HUES64 (cell line): ENCODE data around the gene SEPTIN5.

Source experiments
- H3K27ac ChIP-seq: 2 replicates; pipeline ENCODE4 v1.7.0; 2013; ENCODE audit warnings: low read depth, low read length, inconsistent platforms
- H3K27me3 ChIP-seq: 2 replicates; pipeline ENCODE4 v1.6.1; 2013; ENCODE audit warnings: mild to moderate bottlenecking, low read length; ENCODE audit not compliant: insufficient read depth
- H3K36me3 ChIP-seq: 2 replicates; pipeline ENCODE4 v1.6.1; 2013; ENCODE audit warnings: mild to moderate bottlenecking, low read length; ENCODE audit not compliant: insufficient read depth
- H3K4me1 ChIP-seq: 2 replicates; pipeline ENCODE4 v1.6.1; 2013; ENCODE audit warnings: mild to moderate bottlenecking, low read length, moderate library complexity; ENCODE audit not compliant: insufficient read depth
- H3K4me3 ChIP-seq: 2 replicates; pipeline ENCODE4 v1.5.1; 2013; ENCODE audit warnings: mild to moderate bottlenecking, low read length, moderate library complexity
- H3K9ac ChIP-seq: 2 replicates; pipeline ENCODE4 v1.6.1; 2013; ENCODE audit warnings: mild to moderate bottlenecking, low read depth, low read length
- H3K9me3 ChIP-seq: 2 replicates; pipeline ENCODE4 v1.6.1; 2013; ENCODE audit warnings: low read depth, low read length; ENCODE audit not compliant: insufficient read depth
- WGBS: fragments of 150-250, 120-280 bp; methylation state at CpG from one replicate; pipeline ENCODE4 v1.1.7; 2013; ENCODE audit warnings: missing lambda C conversion rate; 5-methylcytosine and 5-hydroxymethylcytosine counted together

Gene SEPTIN5

GRCh38 chr22:19760951-19761724 lies 46.8 kb downstream of the SEPTIN5 start:
- H3K4me1 ChIP-seq = peaks cover 20% of the 10 kb centered on the region
- H3K27ac ChIP-seq = no peak overlapping the region
- H3K9me3 ChIP-seq = no peaks in the 10 kb centered on the region
- H3K9ac ChIP-seq = no peak overlapping the region
- H3K27me3 ChIP-seq = peaks cover 98% of the 10 kb centered on the region
- peak overlapping the region; percentile 29; the same call in 1 of the 2 replicates for H3K4me3 ChIP-seq
- WGBS = 2% methylated on average over 117 of the region's 117 CpGs
- no peaks in the 10 kb centered on the region for H3K36me3 ChIP-seq

DNA sequence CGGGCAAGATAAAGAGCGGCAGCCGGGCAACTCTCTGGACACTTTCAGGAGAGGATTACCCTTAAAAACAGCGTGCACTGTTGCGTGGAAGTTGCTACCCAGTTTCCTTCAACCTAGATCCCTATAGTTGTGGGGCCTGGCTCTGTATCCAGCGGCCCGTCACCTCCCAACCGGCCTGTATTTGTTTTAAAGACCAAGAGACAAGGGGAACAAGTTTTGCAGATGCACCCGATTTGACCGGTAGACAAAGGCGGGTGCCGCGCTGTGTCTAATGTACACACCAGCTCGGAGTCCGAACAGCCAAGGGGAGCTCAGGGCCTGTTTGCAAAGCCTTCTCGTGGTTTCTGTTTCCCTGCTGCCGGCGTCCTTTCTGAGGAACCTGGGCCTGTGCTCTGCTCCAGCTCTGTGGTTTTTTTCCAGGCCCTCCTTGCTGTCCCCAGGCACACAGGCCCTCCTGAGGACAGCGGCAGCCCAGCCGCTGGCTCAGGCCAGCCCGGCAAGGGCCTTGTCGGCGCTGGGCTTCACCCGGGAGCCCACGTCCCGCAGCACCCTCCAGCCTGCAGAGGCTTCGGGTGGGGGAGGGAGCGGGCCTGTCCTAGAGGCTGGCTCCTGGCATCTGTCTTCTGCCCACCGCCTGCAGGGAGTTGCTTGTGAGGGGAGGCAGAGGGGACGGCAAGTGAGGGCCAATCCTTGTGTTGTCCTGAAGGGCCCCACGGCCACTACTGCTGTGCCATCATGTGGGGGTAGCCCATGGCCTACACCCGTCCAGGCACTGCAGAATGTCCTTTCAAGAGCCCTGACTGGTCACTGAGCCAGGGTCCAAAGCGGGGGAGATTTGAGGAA lies 47.6 kb downstream of the SEPTIN5 start:
- Histone ChIP-seq H3K9me3 (no peaks in the 10 kb centered on the region), H3K9ac (no peak overlapping the region), H3K27ac (no peak overlapping the region), H3K4me1 (peaks cover 20% of the 10 kb centered on the region), H3K36me3 (no peaks in the 10 kb centered on the region), H3K27me3 (peaks cover 98% of the 10 kb centered on the region), H3K4me3 (0 out of 2 replicates have a peak overlapping the region, but pooled peaks have one; percentile 12)
- 41% methylated on average over 33 of the region's 33 CpGs for WGBS

GRCh38 chr22:19762568-19763457 lies 48.5 kb downstream of the SEPTIN5 start:
- 70% methylated on average over 34 of the region's 34 CpGs for WGBS
- no peak overlapping the region for H3K9ac ChIP-seq
- no peak overlapping the region; the same call in 1 of the 2 replicates for H3K4me3 ChIP-seq
- no peaks in the 10 kb centered on the region for H3K36me3 ChIP-seq
- H3K27me3 ChIP-seq = peaks cover 98% of the 10 kb centered on the region
- no peaks in the 10 kb centered on the region for H3K9me3 ChIP-seq
- H3K27ac ChIP-seq = no peak overlapping the region
- H3K4me1 ChIP-seq = peaks cover 20% of the 10 kb centered on the region

DNA sequence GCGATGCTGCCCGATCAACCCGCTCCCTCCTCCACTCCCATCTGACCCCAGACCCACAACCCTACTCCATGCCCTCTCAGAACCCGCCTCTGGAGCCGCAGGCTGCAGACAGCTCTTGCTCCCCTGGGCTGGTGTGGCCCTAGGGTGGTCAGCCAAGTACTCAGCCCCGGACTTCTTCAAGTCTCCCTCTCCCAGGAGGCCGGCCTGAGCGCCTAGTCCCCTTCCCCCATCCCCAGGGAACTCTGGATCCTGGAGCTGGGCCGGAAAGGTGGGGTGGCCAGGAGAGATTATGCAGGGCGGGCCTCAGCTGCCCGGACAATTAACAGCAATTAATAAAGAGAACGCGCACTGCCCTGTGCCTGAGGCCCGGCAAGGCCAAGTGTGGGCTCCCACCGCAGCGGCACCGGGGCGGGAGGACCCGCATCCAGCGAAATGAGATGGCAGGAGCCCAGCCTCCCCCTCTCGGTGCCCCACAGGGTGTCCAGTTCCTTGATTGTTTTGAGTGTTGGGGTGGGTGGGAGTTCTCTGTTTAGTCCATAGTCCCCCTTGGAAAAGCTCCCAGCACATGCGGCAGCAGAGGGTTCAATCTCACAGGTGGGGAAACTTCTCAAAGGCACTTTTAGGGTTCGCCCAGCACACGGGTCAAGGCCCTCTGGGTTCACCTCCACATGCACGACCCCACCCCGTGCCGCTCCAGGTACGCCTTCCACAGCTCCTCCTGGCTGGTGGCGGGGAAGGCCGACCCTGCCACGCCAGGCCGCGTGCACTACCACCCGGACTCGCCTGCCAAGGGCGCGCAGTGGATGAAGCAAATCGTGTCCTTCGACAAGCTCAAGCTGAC lies 49.4 kb downstream of the SEPTIN5 start:
- peaks cover 20% of the 10 kb centered on the region for H3K4me1 ChIP-seq
- WGBS = 68% methylated on average over 39 of the region's 39 CpGs
- H3K9ac ChIP-seq = no peak overlapping the region
- H3K36me3 ChIP-seq = no peaks in the 10 kb centered on the region
- H3K27me3 ChIP-seq = peaks cover 98% of the 10 kb centered on the region
- no peak overlapping the region for H3K4me3 ChIP-seq
- no peaks in the 10 kb centered on the region for H3K9me3 ChIP-seq
- H3K27ac ChIP-seq = no peak overlapping the region

- Histone ChIP-seq H3K9me3 (no peaks in the 10 kb centered on the region), H3K4me3 (no peak overlapping the region), H3K36me3 (no peaks in the 10 kb centered on the region), H3K27me3 (peaks cover 98% of the 10 kb centered on the region), H3K9ac (no peak overlapping the region), H3K27ac (no peak overlapping the region), H3K4me1 (peaks cover 20% of the 10 kb centered on the region)
- WGBS = 66% methylated on average over 16 of the region's 17 CpGs
These were observed 49.9 kb downstream of the SEPTIN5 start for GRCh38 chr22:19764299-19764593.

GRCh38 chr22:19764636-19765476 lies 50.6 kb downstream of the SEPTIN5 start:
- peaks cover 20% of the 10 kb centered on the region for H3K4me1 ChIP-seq
- 30% methylated on average over 25 of the region's 25 CpGs for WGBS
- H3K27me3 ChIP-seq = peaks cover 98% of the 10 kb centered on the region
- H3K9me3 ChIP-seq = no peaks in the 10 kb centered on the region
- peak overlapping the region; percentile 25; the same call in 1 of the 2 replicates for H3K4me3 ChIP-seq
- H3K9ac ChIP-seq = no peak overlapping the region
- no peaks in the 10 kb centered on the region for H3K36me3 ChIP-seq
- no peak overlapping the region for H3K27ac ChIP-seq

GRCh38 chr22:19765477-19766239 lies 51.4 kb downstream of the SEPTIN5 start:
- H3K9me3 ChIP-seq = no peaks in the 10 kb centered on the region
- H3K36me3 ChIP-seq = no peaks in the 10 kb centered on the region
- peaks cover 18% of the 10 kb centered on the region for H3K4me1 ChIP-seq
- H3K27me3 ChIP-seq = peaks cover 100% of the 10 kb centered on the region
- WGBS = 1% methylated on average over 81 of the region's 83 CpGs
- H3K9ac ChIP-seq = no peak overlapping the region
- H3K4me3 ChIP-seq = peak overlapping the region; percentile 25
- no peak overlapping the region for H3K27ac ChIP-seq

DNA sequence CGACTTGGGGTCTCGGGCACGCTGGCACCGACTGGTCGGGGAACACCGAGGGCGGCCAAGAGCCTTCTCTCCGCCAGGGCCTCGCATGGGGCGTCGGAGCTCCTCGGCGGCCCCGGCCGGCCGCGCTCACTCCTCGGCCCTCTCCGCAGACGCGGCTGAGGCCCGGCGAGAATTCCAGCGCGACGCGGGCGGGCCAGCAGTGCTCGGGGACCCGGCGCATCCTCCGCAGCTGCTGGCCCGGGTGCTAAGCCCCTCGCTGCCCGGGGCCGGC lies 51.9 kb downstream of the SEPTIN5 start:
- Histone ChIP-seq H3K4me1 (peaks cover 18% of the 10 kb centered on the region), H3K27ac (no peak overlapping the region), H3K36me3 (no peaks in the 10 kb centered on the region), H3K27me3 (peaks cover 100% of the 10 kb centered on the region), H3K4me3 (no peak overlapping the region), H3K9ac (no peak overlapping the region), H3K9me3 (no peaks in the 10 kb centered on the region)
- WGBS = 1% methylated on average over 36 of the region's 36 CpGs

GRCh38 chr22:19766511-19767426 lies 52.5 kb downstream of the SEPTIN5 start:
- no peaks in the 10 kb centered on the region for H3K36me3 ChIP-seq
- H3K4me3 ChIP-seq = no peak overlapping the region
- no peaks in the 10 kb centered on the region for H3K9me3 ChIP-seq
- H3K27me3 ChIP-seq = peaks cover 99% of the 10 kb centered on the region
- no peak overlapping the region for H3K9ac ChIP-seq
- no peak overlapping the region for H3K27ac ChIP-seq
- WGBS = 6% methylated on average over 103 of the region's 103 CpGs
- peaks cover 15% of the 10 kb centered on the region for H3K4me1 ChIP-seq
